SH-SY5Y (cell line): ENCODE measurements around the gene CLSTN2.

Source experiments
- GATA2 ChIP-seq: IDR thresholded peaks from 2 replicates; pipeline ENCODE4 v1.6.1; 2011; ENCODE audit warnings: mild to moderate bottlenecking, low read depth, low read length
- GATA3 ChIP-seq: IDR thresholded peaks from 2 replicates; pipeline ENCODE4 v1.6.1; 2011; ENCODE audit warnings: low read depth, mild to moderate bottlenecking, low read length, moderate library complexity

GRCh38 chr3:140597792-140598191 is 662.8 kb downstream of the CLSTN2 start:
- TF ChIP-seq GATA2 (no peak), GATA3 (no peak)
